Endodermal cell (in vitro differentiated cells): ENCODE data around the gene RPL7L1. TPM values are rescaled to one million over a fixed set of nuclear protein-coding genes. Genes with fewer than 3 reads are reported as not detected.

ENCODE experiments used
- DNase-seq: peaks from one replicate; pipeline ENCODE4 v3.0.0-alpha.2; 2017
- H3K27ac ChIP-seq: 2 replicates; pipeline ENCODE4 v1.5.1; 2013; ENCODE audit warnings: mild to moderate bottlenecking, low read depth, low read length, moderate library complexity
- H3K27me3 ChIP-seq: 2 replicates; pipeline ENCODE4 v1.6.1; 2013; ENCODE audit warnings: mild to moderate bottlenecking, low read length, moderate library complexity; ENCODE audit not compliant: insufficient read depth, control insufficient read depth, poor library complexity, severe bottlenecking
- H3K36me3 ChIP-seq: 2 replicates; pipeline ENCODE4 v1.7.0; 2013; ENCODE audit warnings: mild to moderate bottlenecking, low read length, moderate library complexity; ENCODE audit not compliant: control insufficient read depth, insufficient read depth
- H3K4me1 ChIP-seq: one replicate; pipeline ENCODE4 v1.7.0; 2013; ENCODE audit warnings: low read length; ENCODE audit not compliant: control insufficient read depth, insufficient read depth
- H3K4me3 ChIP-seq: 2 replicates; pipeline ENCODE4 v1.5.1; 2013; ENCODE audit warnings: mild to moderate bottlenecking, low read length, moderate library complexity
- H3K9ac ChIP-seq: 2 replicates; pipeline ENCODE4 v1.6.1; 2013; ENCODE audit warnings: mild to moderate bottlenecking, low read length, moderate library complexity; ENCODE audit not compliant: poor library complexity, severe bottlenecking; ENCODE audit errors: extremely low read depth
- H3K9me3 ChIP-seq: 2 replicates; pipeline ENCODE4 v1.6.1; 2013; ENCODE audit warnings: mild to moderate bottlenecking, low read length, moderate library complexity; ENCODE audit not compliant: control insufficient read depth
- H3K27ac Mint-ChIP-seq: 2 replicates; pipeline ENCODE4 v1.8.0; 2020; ENCODE audit warnings: mixed read lengths
- H3K27me3 Mint-ChIP-seq: 2 replicates; pipeline ENCODE4 v1.8.0; 2021; ENCODE audit warnings: mild to moderate bottlenecking, mixed read lengths; ENCODE audit not compliant: insufficient read depth
- H3K36me3 Mint-ChIP-seq: 2 replicates; pipeline ENCODE4 v1.8.0; 2020; ENCODE audit warnings: low read depth, mixed read lengths
- H3K4me1 Mint-ChIP-seq: 2 replicates; pipeline ENCODE4 v1.8.0; 2020; ENCODE audit warnings: mixed read lengths
- H3K4me3 Mint-ChIP-seq: 2 replicates; pipeline ENCODE4 v1.8.0; 2020; ENCODE audit warnings: mild to moderate bottlenecking, moderate library complexity, mixed read lengths
- H3K9me3 Mint-ChIP-seq: 2 replicates; pipeline ENCODE4 v1.8.0; 2020; ENCODE audit warnings: mild to moderate bottlenecking, mixed read lengths
- CTCF ChIP-seq: fragments of 200-600 bp; sonication (generic); conservative IDR thresholded peaks from 2 replicates; pipeline ENCODE4 v1.5.0; 2021; ENCODE audit warnings: antibody characterized with exemption, mild to moderate bottlenecking
- WGBS, 2 experiments: methylation state at CpG; one replicate each; pipeline versions ENCODE4 v1.1.5 to v1.1.7; 2013; ENCODE audit warnings: missing lambda C conversion rate in 2 of 2, mixed read lengths in 1 of 2; ENCODE audit not compliant: insufficient coverage in 1 of 2, insufficient read length in 1 of 2; 5-methylcytosine and 5-hydroxymethylcytosine counted together
- total RNA-seq, 2 donors: library from RNA; stranded (reverse); fragmentation: NEBNext Ultra II Directional in 1 of 2; extraction: Animal tissue kit (Norgen Biotek cat#: 25700) in 1 of 2; gene quantifications; 2 replicates in 1 of 2; 3 replicates in 1 of 2; pipeline ENCODE4 v1.2.1, GENCODE V29; 2021

Gene RPL7L1
- total RNA-seq, 2 donors from 2014 or later, result 112 to 114 TPM

- no peaks in the 10 kb centered on the region for H3K27me3 ChIP-seq
- no peak for TF ChIP-seq CTCF
- Mint-ChIP-seq H3K4me3 (no peak overlapping the region), H3K27ac (no peak overlapping the region), H3K27me3 (no peaks in the 10 kb centered on the region), H3K4me1 (peaks cover 6% of the 10 kb centered on the region), H3K9me3 (no peaks in the 10 kb centered on the region), H3K36me3 (peaks cover 61% of the 10 kb centered on the region)
- no peak overlapping the region for H3K27ac ChIP-seq
- H3K4me1 ChIP-seq, result peaks cover 5% of the 10 kb centered on the region
- WGBS, 2 experiments, result 92 to 97% methylated on average over 5 to 13 of the region's 13 CpGs
- H3K9ac ChIP-seq, result no peak overlapping the region
- peaks cover 67% of the 10 kb centered on the region for H3K36me3 ChIP-seq
- no peak for DNase-seq
- no peak overlapping the region for H3K4me3 ChIP-seq
- no peaks in the 10 kb centered on the region for H3K9me3 ChIP-seq
These were observed 58.4 kb downstream of the RPL7L1 start for GRCh38 chr6:42937548-42938427.

GRCh38 chr6:42938428-42938796 lies 59.0 kb downstream of the RPL7L1 start:
- H3K27ac Mint-ChIP-seq, result no peak overlapping the region

More at GRCh38 chr6:42938428-42938796, 59.0 kb downstream of the RPL7L1 start:
- no peak for DNase-seq
- no peaks in the 10 kb centered on the region for H3K4me1 Mint-ChIP-seq
- no peak overlapping the region for H3K4me3 Mint-ChIP-seq
- no peaks in the 10 kb centered on the region for H3K9me3 Mint-ChIP-seq
- H3K27me3 Mint-ChIP-seq, result no peaks in the 10 kb centered on the region
- Histone ChIP-seq H3K27ac (no peak overlapping the region), H3K27me3 (no peaks in the 10 kb centered on the region), H3K36me3 (peaks cover 64% of the 10 kb centered on the region), H3K4me1 (no peaks in the 10 kb centered on the region), H3K9ac (no peak overlapping the region), H3K9me3 (no peaks in the 10 kb centered on the region), H3K4me3 (no peak overlapping the region)
- TF ChIP-seq CTCF, result no peak
- 90 to 95% methylated on average over 2 to 5 of the region's 5 CpGs for WGBS, 2 experiments
- H3K36me3 Mint-ChIP-seq, result peaks cover 60% of the 10 kb centered on the region
